Nephron (organoid): ENCODE results near the gene GRAMD1A.
A peak's percentile ranks its signal among the peaks of the same experiment; 100 is the strongest.
"Not testable (repeated sequence)": the region's sequence is repeated elsewhere in the genome, so short reads cannot be mapped to it uniquely, and the experiment has no call there.

ENCODE experiments used
- H3K27ac Mint-ChIP-seq, 3 experiments: 2 replicates each; pipeline ENCODE4 v1.8.0; 2020; ENCODE audit warnings: mixed read lengths in 3 of 3, mild to moderate bottlenecking in 2 of 3, moderate library complexity in 1 of 3
- H3K27me3 Mint-ChIP-seq: 2 replicates; pipeline ENCODE4 v1.8.0; 2021; ENCODE audit warnings: low read depth, mild to moderate bottlenecking, moderate library complexity, mixed read lengths
- H3K36me3 Mint-ChIP-seq: 2 replicates; pipeline ENCODE4 v1.8.0; 2020; ENCODE audit warnings: low read depth, mixed read lengths
- H3K4me1 Mint-ChIP-seq: 2 replicates; pipeline ENCODE4 v1.8.0; 2020; ENCODE audit warnings: mixed read lengths
- H3K4me3 Mint-ChIP-seq, 3 experiments: 2 replicates each; pipeline ENCODE4 v1.8.0; 2020; ENCODE audit warnings: mild to moderate bottlenecking in 3 of 3, mixed read lengths in 3 of 3, moderate library complexity in 2 of 3
- H3K9me3 Mint-ChIP-seq: 2 replicates; pipeline ENCODE4 v1.8.0; 2020; ENCODE audit warnings: mixed read lengths
- CTCF ChIP-seq, 3 experiments: fragments of 200-600 bp; sonication (generic); IDR thresholded peaks; one replicate each; pipeline ENCODE4 v1.5.0; 2021; ENCODE audit warnings: antibody characterized with exemption in 3 of 3; ENCODE audit not compliant: unreplicated experiment in 3 of 3

The GRAMD1A gene

GRCh38 chr19:35000338-35000646 is 169 bp downstream of the GRAMD1A start:
- no peaks in the 10 kb centered on the region for H3K9me3 Mint-ChIP-seq
- no peaks in the 10 kb centered on the region for H3K27me3 Mint-ChIP-seq
- peaks cover 3% of the 10 kb centered on the region for H3K36me3 Mint-ChIP-seq
- H3K4me3 Mint-ChIP-seq = no peak overlapping the region
- peaks cover 51% of the 10 kb centered on the region for H3K4me1 Mint-ChIP-seq
- no peak for TF ChIP-seq CTCF (IDR thresholded peaks at IDR 0.05; ENCODE audit: unreplicated experiment in 3 of 3)
- H3K27ac Mint-ChIP-seq = peak overlapping the region; percentile 98 to 100 (median 99)

- Mint-ChIP-seq H3K36me3 (peaks cover 6% of the 10 kb centered on the region), H3K4me1 (peaks cover 51% of the 10 kb centered on the region), H3K9me3 (no peaks in the 10 kb centered on the region), H3K27ac (peak overlapping the region; percentile 95 to 97 (median 97)), H3K4me3 (peak overlapping the region; percentile 97 to 99 (median 98)), H3K27me3 (no peaks in the 10 kb centered on the region)
- TF ChIP-seq CTCF (IDR thresholded peaks at IDR 0.05; ENCODE audit: unreplicated experiment in 3 of 3) = no peak
These were observed 751 bp downstream of the GRAMD1A start for GRCh38 chr19:35000647-35001501.

GRCh38 chr19:35002037-35002535 is 2.0 kb downstream of the GRAMD1A start:
- H3K9me3 Mint-ChIP-seq = no peaks in the 10 kb centered on the region
- no peak for TF ChIP-seq CTCF (IDR thresholded peaks at IDR 0.05; ENCODE audit: unreplicated experiment in 3 of 3)

GRCh38 chr19:35004517-35005255 is 4.6 kb downstream of the GRAMD1A start:
- Mint-ChIP-seq H3K36me3 (peaks cover 18% of the 10 kb centered on the region), H3K4me1 (peaks cover 33% of the 10 kb centered on the region), H3K27me3 (no peaks in the 10 kb centered on the region), H3K9me3 (no peaks in the 10 kb centered on the region), H3K27ac (peak overlapping the region in 2 of 3 experiments; percentile 46 to 48), H3K4me3 (peak overlapping the region; percentile 13 to 51 (median 36))
- TF ChIP-seq CTCF (IDR thresholded peaks at IDR 0.05; ENCODE audit: unreplicated experiment in 3 of 3) = no peak

More at GRCh38 chr19:35002037-35002535, 2.0 kb downstream of the GRAMD1A start:
- peak overlapping the region; percentile 97 to 99 (median 98) for H3K4me3 Mint-ChIP-seq
- H3K27ac Mint-ChIP-seq = peak overlapping the region; percentile 93 to 97 (median 95)
- H3K4me1 Mint-ChIP-seq = peaks cover 49% of the 10 kb centered on the region
- peaks cover 14% of the 10 kb centered on the region for H3K36me3 Mint-ChIP-seq
- no peaks in the 10 kb centered on the region for H3K27me3 Mint-ChIP-seq

- H3K27ac Mint-ChIP-seq = no peak overlapping the region
- no peaks in the 10 kb centered on the region for H3K9me3 Mint-ChIP-seq
- no peaks in the 10 kb centered on the region for H3K27me3 Mint-ChIP-seq
- peaks cover 33% of the 10 kb centered on the region for H3K4me1 Mint-ChIP-seq
- peaks cover 22% of the 10 kb centered on the region for H3K36me3 Mint-ChIP-seq
- no peak for TF ChIP-seq CTCF (IDR thresholded peaks at IDR 0.05; ENCODE audit: unreplicated experiment in 3 of 3)
- no peak overlapping the region for H3K4me3 Mint-ChIP-seq
These were observed 5.3 kb downstream of the GRAMD1A start for GRCh38 chr19:35005256-35005977.

GRCh38 chr19:35006007-35006341 is 5.9 kb downstream of the GRAMD1A start:
- H3K27me3 Mint-ChIP-seq, H3K9me3 Mint-ChIP-seq, H3K27ac Mint-ChIP-seq, H3K4me3 Mint-ChIP-seq: not testable (repeated sequence)
- Mint-ChIP-seq H3K36me3 (peaks cover 25% of the 10 kb centered on the region), H3K4me1 (peaks cover 32% of the 10 kb centered on the region)
